ENCODE measurements around the gene ROBO2.

DNA sequence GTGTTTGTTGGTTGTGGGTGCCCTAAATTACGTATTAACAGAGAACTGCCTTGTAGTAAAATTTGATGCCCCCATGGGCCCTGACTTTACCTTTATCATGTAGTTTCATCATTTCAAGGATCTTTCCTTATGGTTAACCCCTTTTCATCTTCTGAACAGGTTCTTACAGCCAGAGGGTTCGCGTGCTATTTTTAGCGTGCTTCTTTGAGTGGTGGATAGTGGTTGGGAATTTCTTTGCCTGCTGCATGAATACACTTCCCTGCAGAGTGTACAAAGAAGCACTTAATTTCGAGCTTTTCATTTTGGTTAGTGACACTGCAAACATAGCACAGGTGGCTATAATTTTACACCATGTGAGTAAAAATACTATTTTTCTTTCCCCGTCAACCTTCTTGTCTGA lies 231.8 kb downstream of the ROBO2 start:
- TF ChIP-seq, protein P1, sequence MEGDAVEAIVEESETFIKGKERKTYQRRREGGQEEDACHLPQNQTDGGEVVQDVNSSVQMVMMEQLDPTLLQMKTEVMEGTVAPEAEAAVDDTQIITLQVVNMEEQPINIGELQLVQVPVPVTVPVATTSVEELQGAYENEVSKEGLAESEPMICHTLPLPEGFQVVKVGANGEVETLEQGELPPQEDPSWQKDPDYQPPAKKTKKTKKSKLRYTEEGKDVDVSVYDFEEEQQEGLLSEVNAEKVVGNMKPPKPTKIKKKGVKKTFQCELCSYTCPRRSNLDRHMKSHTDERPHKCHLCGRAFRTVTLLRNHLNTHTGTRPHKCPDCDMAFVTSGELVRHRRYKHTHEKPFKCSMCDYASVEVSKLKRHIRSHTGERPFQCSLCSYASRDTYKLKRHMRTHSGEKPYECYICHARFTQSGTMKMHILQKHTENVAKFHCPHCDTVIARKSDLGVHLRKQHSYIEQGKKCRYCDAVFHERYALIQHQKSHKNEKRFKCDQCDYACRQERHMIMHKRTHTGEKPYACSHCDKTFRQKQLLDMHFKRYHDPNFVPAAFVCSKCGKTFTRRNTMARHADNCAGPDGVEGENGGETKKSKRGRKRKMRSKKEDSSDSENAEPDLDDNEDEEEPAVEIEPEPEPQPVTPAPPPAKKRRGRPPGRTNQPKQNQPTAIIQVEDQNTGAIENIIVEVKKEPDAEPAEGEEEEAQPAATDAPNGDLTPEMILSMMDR (conservative IDR thresholded peaks at IDR 0.05 in 1 of 2, IDR thresholded peaks at IDR 0.05 in 1 of 2; ENCODE audit: extremely low read depth in 1 of 2, insufficient read depth in 1 of 2, low read depth in 1 of 2, low read length in 2 of 2): no peak
- TF ChIP-seq EZH2 (IDR thresholded peaks at IDR 0.05; ENCODE audit: borderline replicate concordance, low read length): no peak
